ENCODE data around the gene CDC123. TPM values are rescaled to one million over a fixed set of nuclear protein-coding genes. Genes with fewer than 3 reads are reported as not detected.

CDC123 gene
- total RNA-seq, 1 donor from 2014 or later = 193 TPM

DNA sequence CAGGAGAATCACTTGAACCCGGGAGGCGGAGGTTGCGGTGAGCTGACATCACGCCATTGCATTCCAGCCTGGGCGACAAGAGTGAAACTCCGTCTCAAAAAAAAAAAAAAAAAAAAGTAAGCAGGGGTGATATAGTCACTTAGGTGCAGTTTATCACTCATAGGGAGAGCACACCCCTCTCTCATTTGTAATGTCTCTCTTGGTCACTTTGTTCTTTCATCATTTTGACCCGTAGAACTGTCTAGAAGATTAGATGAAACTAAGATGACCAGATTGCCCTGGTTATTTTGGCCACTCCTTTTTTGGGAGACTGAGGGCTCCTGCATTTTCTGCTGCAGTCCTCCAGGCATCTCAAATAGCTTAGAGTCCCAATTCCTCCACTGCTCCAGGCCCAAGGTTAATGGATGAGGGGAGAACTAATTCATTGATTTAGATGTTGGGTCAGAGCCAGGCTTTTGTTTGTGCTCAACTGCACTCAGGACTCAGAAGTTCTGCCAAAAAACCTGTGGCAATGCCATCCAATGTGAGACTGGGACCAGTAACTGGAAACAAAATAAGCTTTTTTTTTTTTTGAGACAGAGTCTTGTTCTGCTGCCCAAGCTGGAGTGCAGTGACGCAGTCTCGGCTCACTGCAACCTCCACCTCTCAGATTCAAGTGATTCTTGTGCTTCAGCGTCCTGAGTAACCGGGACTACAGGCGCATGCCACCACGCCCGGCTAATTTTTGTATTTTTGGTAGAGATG is 103.4 kb downstream of the CDC123 start:
- DNase-seq (ENCODE audit: low read depth in 2 of 2) = no peak

Other genes with a start within 250 kb of the CDC123 start
- 10.7 and 10.9 TPM in 2 replicates for gene UPF2, start 153.4 kb upstream of the CDC123 start, total RNA-seq
- gene DHTKD1, start 127.2 kb upstream of the CDC123 start, total RNA-seq = 19.0 and 20.7 TPM in 2 replicates
- 3.5 and 6.4 TPM in 2 replicates for gene SEC61A2, start 66.5 kb upstream of the CDC123 start, total RNA-seq
- 39.9 and 43.6 TPM in 2 replicates for gene NUDT5, start 297 bp upstream of the CDC123 start, total RNA-seq
- gene CAMK1D, start 153.4 kb downstream of the CDC123 start, total RNA-seq = 0.64 and 1.4 TPM in 2 replicates